ENCODE data around the gene SHISAL2A. TPM values are rescaled to one million over a fixed set of nuclear protein-coding genes. Genes with fewer than 3 reads are reported as not detected.

The SHISAL2A gene
- total and polyA plus RNA-seq, 2 donors (not counting 3 experiments of a cell fraction or from before 2014, with no cell fraction given), result not detected

GRCh38 chr1:52654063-52654462 is 21.1 kb downstream of the SHISAL2A start:
- Histone ChIP-seq H3K79me2 (ENCODE audit: control insufficient read depth, insufficient read depth, low read length) (no peaks in the 10 kb centered on the region), H4K20me1 (replicated peaks; ENCODE audit: control insufficient read depth, extremely low read depth, insufficient read depth, low read length) (no peaks in the 10 kb centered on the region), H3K9me1 (replicated peaks; ENCODE audit: control insufficient read depth, extremely low read depth, insufficient read depth, low read length) (no peaks in the 10 kb centered on the region), H3K9me3 (replicated peaks; ENCODE audit: control insufficient read depth, insufficient read depth, low read length) (no peaks in the 10 kb centered on the region), H3K9ac (replicated peaks; ENCODE audit: extremely low read depth, insufficient read depth, low read length) (no peak overlapping the region), H3K4me2 (ENCODE audit: insufficient read depth, low read length) (no peak overlapping the region), H2AFZ (ENCODE audit: low read depth, low read length) (no peak overlapping the region), H3K36me3 (ENCODE audit: control insufficient read depth in 2 of 2, extremely low read depth in 1 of 2, insufficient read depth in 2 of 2, low read length in 2 of 2) (no peaks in the 10 kb centered on the region), H3K27me3 (ENCODE audit: control insufficient read depth in 2 of 2, insufficient read depth in 2 of 2, low read length in 2 of 2) (peaks cover 0 to 1% of the 10 kb centered on the region in 2 experiments), H3K4me3 (replicated peaks in 1 of 3; ENCODE audit: insufficient read depth in 1 of 3, low read depth in 1 of 3, low read length in 3 of 3) (no peak overlapping the region), H3K4me1 (ENCODE audit: control insufficient read depth, extremely low read depth, insufficient read depth, low read length) (no peaks in the 10 kb centered on the region), H3K27ac (ENCODE audit: insufficient read depth, low read depth, low read length) (no peak overlapping the region)
- TF ChIP-seq EZH2 (IDR thresholded peaks at IDR 0.05; ENCODE audit: borderline replicate concordance, low read depth, low read length, severe bottlenecking), result no peak
- dilution Hi-C loops (cut with MboI; ENCODE audit: extremely low pct_ligation_motif_present, low sequenced_read_pairs) (no loop called here), intact Hi-C loops (cut with micrococcal nuclease) (no loop called here)
- FAIRE-seq (no peak), DNase-seq (ENCODE audit: low read depth, low spot score) (no peak)
- POLR2A ChIA-PET, result no interaction called here
- CTCF ChIA-PET, result no interaction called here
- no TSS peak for BruUV-seq (replicated peaks)

- dilution Hi-C loops (cut with MboI; ENCODE audit: extremely low pct_ligation_motif_present, low sequenced_read_pairs), result no loop called here
- no peak overlapping the region for H2AFZ ChIP-seq (ENCODE audit: low read depth, low read length)
- intact Hi-C loops (cut with micrococcal nuclease), result no loop called here
- H3K9me1 ChIP-seq (replicated peaks; ENCODE audit: control insufficient read depth, extremely low read depth, insufficient read depth, low read length), result no peaks in the 10 kb centered on the region
- H3K27me3 ChIP-seq (ENCODE audit: control insufficient read depth in 2 of 2, insufficient read depth in 2 of 2, low read length in 2 of 2), result peaks cover 0 to 3% of the 10 kb centered on the region in 2 experiments
- ChIA-PET POLR2A (no interaction called here), CTCF (interaction anchor here (0.6 kb wide), 1 partner anchor 216 kb away, joined by 3 read pairs; no protein-coding TSS in a partner anchor)
- FAIRE-seq (no peak), DNase-seq (ENCODE audit: low read depth, low spot score) (no peak)
- no peaks in the 10 kb centered on the region for H3K36me3 ChIP-seq (ENCODE audit: control insufficient read depth in 2 of 2, extremely low read depth in 1 of 2, insufficient read depth in 2 of 2, low read length in 2 of 2)
- no peaks in the 10 kb centered on the region for H3K79me2 ChIP-seq (ENCODE audit: control insufficient read depth, insufficient read depth, low read length)
- no peak for TF ChIP-seq MYC (IDR thresholded peaks at IDR 0.05; ENCODE audit: low read depth, low read length)
- H3K4me2 ChIP-seq (ENCODE audit: insufficient read depth, low read length), result no peak overlapping the region
- no peak overlapping the region for H3K4me3 ChIP-seq (replicated peaks in 1 of 3; ENCODE audit: insufficient read depth in 1 of 3, low read depth in 1 of 3, low read length in 3 of 3)
- BruUV-seq (replicated peaks), result no TSS peak
- H3K9ac ChIP-seq (replicated peaks; ENCODE audit: extremely low read depth, insufficient read depth, low read length), result no peak overlapping the region
- H3K27ac ChIP-seq (ENCODE audit: insufficient read depth, low read depth, low read length), result no peak overlapping the region
- no peaks in the 10 kb centered on the region for H3K9me3 ChIP-seq (replicated peaks; ENCODE audit: control insufficient read depth, insufficient read depth, low read length)
- no peaks in the 10 kb centered on the region for H4K20me1 ChIP-seq (replicated peaks; ENCODE audit: control insufficient read depth, extremely low read depth, insufficient read depth, low read length)
- H3K4me1 ChIP-seq (ENCODE audit: control insufficient read depth, extremely low read depth, insufficient read depth, low read length), result no peaks in the 10 kb centered on the region
Measured at GRCh38 chr1:52657702-52658101, 24.7 kb downstream of the SHISAL2A start.

Data from endothelial cell of umbilical vein (primary cell).